GM12878 (cell line): ENCODE results near the gene TXNL4A. TPM values are rescaled to one million over a fixed set of nuclear protein-coding genes. Genes with fewer than 3 reads are reported as not detected.

Source experiments
- CREM ChIP-seq: IDR thresholded peaks from 2 replicates; pipeline ENCODE4 v1.6.1; 2014; ENCODE audit warnings: antibody characterized with exemption, low read depth
- EGR1 ChIP-seq, 2 experiments: IDR thresholded peaks; 1 replicate in 1 of 2; 2 replicates in 1 of 2; pipeline ENCODE4 v1.6.1; 2011 to 2012; ENCODE audit warnings: low read depth in 2 of 2, low read length in 2 of 2, borderline replicate concordance in 1 of 2, mild to moderate bottlenecking in 1 of 2, moderate library complexity in 1 of 2
- LARP7 ChIP-seq: fragments of 450-650 bp; IDR thresholded peaks from 2 replicates; pipeline ENCODE4 v1.6.1; 2017; ENCODE audit warnings: mild to moderate bottlenecking
- MTA2 ChIP-seq: fragments of 450-650 bp; IDR thresholded peaks from 2 replicates; pipeline ENCODE4 v1.6.1; 2016; ENCODE audit warnings: low read depth, mild to moderate bottlenecking, moderate library complexity
- MYB ChIP-seq: fragments of 150-350 bp; IDR thresholded peaks from 2 replicates; pipeline ENCODE4 v1.6.1; 2014; ENCODE audit warnings: mild to moderate bottlenecking, low read depth, low read length, borderline replicate concordance
- SIN3A ChIP-seq: IDR thresholded peaks from 2 replicates; pipeline ENCODE4 v1.6.1; 2012; ENCODE audit warnings: low read depth, low read length, improper control_type of control experiment
- SREBF1 ChIP-seq: IDR thresholded peaks from 2 replicates; pipeline ENCODE4 v1.6.1; 2012; ENCODE audit warnings: mild to moderate bottlenecking, low read length
- STAT3 ChIP-seq: IDR thresholded peaks from 2 replicates; pipeline ENCODE4 v1.6.1; 2011; ENCODE audit warnings: low read depth, low read length, improper control_type of control experiment
- polyA plus RNA-seq, 11 experiments: library from polyadenylated mRNA; depleted of rRNA in 4 of 11; unstranded in 6 of 11; stranded (reverse) in 5 of 11; fragments of >200 nt; fragmentation: Nextera tagmentation in 4 of 11; fragmentation: Illumina TruSeq in 1 of 11; extraction: Ambion mirVana in 4 of 11; extraction: Trizol in 1 of 11; gene quantifications; 1 replicate in 1 of 11; 2 replicates in 10 of 11; pipeline versions ENCODE4 v1.2.1 to v1.2.3, GENCODE V29; 2011 to 2016; ENCODE audit warnings: inconsistent platforms in 2 of 11, missing spikeins in 2 of 11, low read depth in 1 of 11
- total RNA-seq, 4 experiments: library from RNA; depleted of rRNA in 3 of 4; stranded (reverse); fragments of >200 nt in 3 of 4; fragmentation: Illumina TruSeq in 1 of 4; extraction: Trizol in 1 of 4; gene quantifications; 2 replicates each; pipeline versions ENCODE4 v1.2.1 to v1.2.3, GENCODE V29; 2013 to 2021
- TF ChIP-seq, protein P1 (sequence below): IDR thresholded peaks from 2 replicates; pipeline ENCODE4 v1.6.1; 2012; ENCODE audit warnings: improper control_type of control experiment, low read depth, low read length; ENCODE audit not compliant: insufficient replicate concordance
- TF ChIP-seq, protein P2 (sequence below): IDR thresholded peaks from 2 replicates; pipeline ENCODE4 v1.6.1; 2011; ENCODE audit warnings: low read depth, mild to moderate bottlenecking, low read length, moderate library complexity, borderline replicate concordance; ENCODE audit errors: extremely low read depth

Gene TXNL4A
- total and polyA plus RNA-seq, 10 of the 15 experiments (the other 5 are each of a cell fraction or from before 2014, with no cell fraction given), result 38.4 to 329 (median 128) TPM

DNA sequence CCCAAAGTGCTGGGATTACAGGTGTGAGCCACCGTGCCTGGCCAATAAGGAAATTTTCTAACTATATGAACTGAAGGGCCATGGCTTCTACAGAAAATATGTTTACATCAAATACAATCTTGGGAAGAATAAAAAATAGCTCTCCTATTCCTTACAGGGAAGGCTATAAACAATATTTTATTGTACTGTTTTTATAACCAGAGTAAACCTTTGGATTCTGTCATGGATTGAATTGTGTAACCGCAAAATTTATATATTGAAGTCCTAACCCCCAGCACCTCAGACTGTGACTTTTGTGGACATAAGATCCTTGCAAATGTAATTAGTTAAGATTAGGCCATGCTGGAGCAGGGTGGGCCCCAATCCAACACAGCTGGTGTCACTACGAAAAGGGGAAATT lies 15.6 kb downstream of the TXNL4A start (continued):
- TF ChIP-seq, protein P1, sequence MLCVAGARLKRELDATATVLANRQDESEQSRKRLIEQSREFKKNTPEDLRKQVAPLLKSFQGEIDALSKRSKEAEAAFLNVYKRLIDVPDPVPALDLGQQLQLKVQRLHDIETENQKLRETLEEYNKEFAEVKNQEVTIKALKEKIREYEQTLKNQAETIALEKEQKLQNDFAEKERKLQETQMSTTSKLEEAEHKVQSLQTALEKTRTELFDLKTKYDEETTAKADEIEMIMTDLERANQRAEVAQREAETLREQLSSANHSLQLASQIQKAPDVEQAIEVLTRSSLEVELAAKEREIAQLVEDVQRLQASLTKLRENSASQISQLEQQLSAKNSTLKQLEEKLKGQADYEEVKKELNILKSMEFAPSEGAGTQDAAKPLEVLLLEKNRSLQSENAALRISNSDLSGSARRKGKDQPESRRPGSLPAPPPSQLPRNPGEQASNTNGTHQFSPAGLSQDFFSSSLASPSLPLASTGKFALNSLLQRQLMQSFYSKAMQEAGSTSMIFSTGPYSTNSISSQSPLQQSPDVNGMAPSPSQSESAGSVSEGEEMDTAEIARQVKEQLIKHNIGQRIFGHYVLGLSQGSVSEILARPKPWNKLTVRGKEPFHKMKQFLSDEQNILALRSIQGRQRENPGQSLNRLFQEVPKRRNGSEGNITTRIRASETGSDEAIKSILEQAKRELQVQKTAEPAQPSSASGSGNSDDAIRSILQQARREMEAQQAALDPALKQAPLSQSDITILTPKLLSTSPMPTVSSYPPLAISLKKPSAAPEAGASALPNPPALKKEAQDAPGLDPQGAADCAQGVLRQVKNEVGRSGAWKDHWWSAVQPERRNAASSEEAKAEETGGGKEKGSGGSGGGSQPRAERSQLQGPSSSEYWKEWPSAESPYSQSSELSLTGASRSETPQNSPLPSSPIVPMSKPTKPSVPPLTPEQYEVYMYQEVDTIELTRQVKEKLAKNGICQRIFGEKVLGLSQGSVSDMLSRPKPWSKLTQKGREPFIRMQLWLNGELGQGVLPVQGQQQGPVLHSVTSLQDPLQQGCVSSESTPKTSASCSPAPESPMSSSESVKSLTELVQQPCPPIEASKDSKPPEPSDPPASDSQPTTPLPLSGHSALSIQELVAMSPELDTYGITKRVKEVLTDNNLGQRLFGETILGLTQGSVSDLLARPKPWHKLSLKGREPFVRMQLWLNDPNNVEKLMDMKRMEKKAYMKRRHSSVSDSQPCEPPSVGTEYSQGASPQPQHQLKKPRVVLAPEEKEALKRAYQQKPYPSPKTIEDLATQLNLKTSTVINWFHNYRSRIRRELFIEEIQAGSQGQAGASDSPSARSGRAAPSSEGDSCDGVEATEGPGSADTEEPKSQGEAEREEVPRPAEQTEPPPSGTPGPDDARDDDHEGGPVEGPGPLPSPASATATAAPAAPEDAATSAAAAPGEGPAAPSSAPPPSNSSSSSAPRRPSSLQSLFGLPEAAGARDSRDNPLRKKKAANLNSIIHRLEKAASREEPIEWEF, result no peak
- no peak for TF ChIP-seq MYB
- TF ChIP-seq STAT3, result no peak
- TF ChIP-seq, protein P2, sequence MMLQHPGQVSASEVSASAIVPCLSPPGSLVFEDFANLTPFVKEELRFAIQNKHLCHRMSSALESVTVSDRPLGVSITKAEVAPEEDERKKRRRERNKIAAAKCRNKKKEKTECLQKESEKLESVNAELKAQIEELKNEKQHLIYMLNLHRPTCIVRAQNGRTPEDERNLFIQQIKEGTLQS, result no peak
- no peak for TF ChIP-seq MTA2
- TF ChIP-seq SREBF1, result no peak
- TF ChIP-seq EGR1 (IDR thresholded peaks at IDR 0.05; ENCODE audit: borderline replicate concordance in 1 of 2, low read depth in 2 of 2, low read length in 2 of 2), result no peak
- TF ChIP-seq LARP7, result no peak
- TF ChIP-seq CREM, result no peak
- no peak for TF ChIP-seq SIN3A
